Thymus (tissue), 11 donors: ENCODE measurements around the gene BTC. TPM values are rescaled to one million over a fixed set of nuclear protein-coding genes. Genes with fewer than 3 reads are reported as not detected.
"Not testable (repeated sequence)": the region's sequence is repeated elsewhere in the genome, so short reads cannot be mapped to it uniquely, and the experiment has no call there.

ENCODE experiments used
- DNase-seq, 9 donors: peaks; one replicate each; pipeline ENCODE4 v3.0.0-alpha.2; 2013; ENCODE audit warnings: low spot score in 9 of 9, low read depth in 6 of 9, missing footprints in 1 of 9
- H3K27ac ChIP-seq, 2 donors: one replicate each; pipeline ENCODE4 v1.5.1; 2013; ENCODE audit warnings: control low read depth in 1 of 2, low read depth in 1 of 2, low read length in 1 of 2, mild to moderate bottlenecking in 1 of 2, moderate library complexity in 1 of 2
- H3K27me3 ChIP-seq, 2 donors: one replicate each; pipeline ENCODE4 v1.5.1; 2013; ENCODE audit warnings: low read length in 1 of 2; ENCODE audit not compliant: control insufficient read depth in 2 of 2, insufficient read depth in 1 of 2
- H3K36me3 ChIP-seq, 2 donors: one replicate each; pipeline ENCODE4 v1.5.1; 2013; ENCODE audit warnings: low read length in 1 of 2, mild to moderate bottlenecking in 1 of 2, moderate library complexity in 1 of 2; ENCODE audit not compliant: control insufficient read depth in 2 of 2, insufficient read depth in 2 of 2
- H3K4me1 ChIP-seq, 2 donors: one replicate each; pipeline ENCODE4 v1.5.1; 2013; ENCODE audit warnings: low read length in 2 of 2; ENCODE audit not compliant: control insufficient read depth in 2 of 2, insufficient read depth in 2 of 2
- H3K4me3 ChIP-seq, 2 donors: one replicate each; pipeline ENCODE4 v1.5.1; 2013; ENCODE audit warnings: low read length in 2 of 2, control low read depth in 1 of 2, mild to moderate bottlenecking in 1 of 2
- H3K9me3 ChIP-seq, 2 donors: one replicate each; pipeline ENCODE4 v1.5.1; 2013; ENCODE audit warnings: low read length in 1 of 2, mild to moderate bottlenecking in 1 of 2; ENCODE audit not compliant: control insufficient read depth in 2 of 2, insufficient read depth in 1 of 2
- WGBS: extraction: QIAGEN DNeasy Blood & Tissue Kit; methylation state at CpG from one replicate; pipeline ENCODE4 v1.1.7; 2013; 5-methylcytosine and 5-hydroxymethylcytosine counted together
- polyA plus RNA-seq: library from polyadenylated mRNA; stranded (reverse); fragments of 200-250 nt; gene quantifications from one replicate; pipeline ENCODE4 v1.2.3, GENCODE V29; 2013
- total RNA-seq: library from RNA; stranded (reverse); fragments of 120-200 nt; gene quantifications from one replicate; pipeline ENCODE4 v1.2.4, GENCODE V29; 2013
- donor health status: healthy.

The BTC gene
- total and polyA plus RNA-seq, 2 donors: 0.42 to 1.0 TPM

DNA sequence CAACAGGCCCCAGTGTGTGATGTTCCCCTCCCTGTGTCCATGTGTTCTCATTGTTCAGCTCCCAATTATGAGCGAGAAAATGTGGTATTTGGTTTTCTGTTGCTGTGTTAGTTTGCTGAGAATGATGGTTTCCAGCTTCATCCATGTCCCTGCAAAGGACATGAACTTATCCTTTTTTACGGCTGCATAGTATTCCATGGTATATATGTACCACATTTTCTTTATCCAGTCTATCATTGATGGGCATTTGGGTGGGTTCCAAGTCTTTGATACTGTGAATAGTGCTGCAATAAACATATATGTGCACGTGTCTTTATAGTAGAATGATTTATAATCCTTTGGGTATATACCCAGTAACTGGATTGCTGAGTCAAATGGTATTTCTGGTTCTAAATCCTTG, 86.2 kb downstream of the BTC start:
- DNase-seq, H3K4me3 ChIP-seq, H3K27me3 ChIP-seq, H3K36me3 ChIP-seq, H3K27ac ChIP-seq, H3K4me1 ChIP-seq, H3K9me3 ChIP-seq: not testable (repeated sequence)
- 94% methylated on average over 3 of the region's 3 CpGs for WGBS

Other genes starting within 250 kb of the BTC start
- 27.2 TPM for gene PARM1, start 138.6 kb upstream of the BTC start, total RNA-seq
- gene PARM1, start 138.6 kb upstream of the BTC start, polyA plus RNA-seq: 19.9 TPM